Trophoblast cell (in vitro differentiated cells and primary cell): ENCODE results near the gene BAIAP2.

ENCODE experiments used
- DNase-seq, 2 donors: peaks; one replicate each; pipeline ENCODE4 v3.0.0-alpha.2; 2016
- H2AFZ ChIP-seq: 2 replicates; pipeline ENCODE4 v1.6.1; 2013; ENCODE audit warnings: low read length, moderate library complexity, mild to moderate bottlenecking; ENCODE audit not compliant: insufficient read depth, poor library complexity
- H2AK5ac ChIP-seq: 2 replicates; pipeline ENCODE4 v1.6.1; 2013; ENCODE audit warnings: mild to moderate bottlenecking, low read length
- H2BK120ac ChIP-seq: 2 replicates; pipeline ENCODE4 v1.6.1; 2013; ENCODE audit warnings: low read length, mild to moderate bottlenecking, moderate library complexity; ENCODE audit not compliant: insufficient read depth, poor library complexity
- H2BK12ac ChIP-seq: 2 replicates; pipeline ENCODE4 v1.6.1; 2013; ENCODE audit warnings: mild to moderate bottlenecking, low read length, moderate library complexity
- H2BK5ac ChIP-seq: 2 replicates; pipeline ENCODE4 v1.6.1; 2013; ENCODE audit warnings: low read length, low read depth, moderate library complexity, mild to moderate bottlenecking; ENCODE audit not compliant: poor library complexity
- H3K14ac ChIP-seq: 2 replicates; pipeline ENCODE4 v1.6.1; 2013; ENCODE audit warnings: mild to moderate bottlenecking, low read length
- H3K18ac ChIP-seq: 2 replicates; pipeline ENCODE4 v1.6.1; 2013; ENCODE audit warnings: mild to moderate bottlenecking, low read length
- H3K23ac ChIP-seq: 2 replicates; pipeline ENCODE4 v1.6.1; 2013; ENCODE audit warnings: low read length
- H3K27ac ChIP-seq: 2 replicates; pipeline ENCODE4 v1.5.1; 2013; ENCODE audit warnings: low read depth, mild to moderate bottlenecking, inconsistent platforms, low read length, moderate library complexity
- H3K27me3 ChIP-seq: 2 replicates; pipeline ENCODE4 v1.6.1; 2013; ENCODE audit warnings: inconsistent platforms, mild to moderate bottlenecking, low read length, moderate library complexity; ENCODE audit not compliant: insufficient read depth
- H3K36me3 ChIP-seq, 2 experiments: 1 replicate in 1 of 2; 2 replicates in 1 of 2; pipeline ENCODE4 v1.6.1; 2013; ENCODE audit warnings: low read length in 2 of 2, mild to moderate bottlenecking in 2 of 2, moderate library complexity in 1 of 2; ENCODE audit not compliant: insufficient read depth in 2 of 2, control insufficient read depth in 1 of 2
- H3K4ac ChIP-seq: 2 replicates; pipeline ENCODE4 v1.6.1; 2013; ENCODE audit warnings: low read depth, mild to moderate bottlenecking, low read length, moderate library complexity
- H3K4me1 ChIP-seq, 2 experiments: 1 replicate in 1 of 2; 2 replicates in 1 of 2; pipeline ENCODE4 v1.6.1; 2013; ENCODE audit warnings: low read length in 2 of 2, mild to moderate bottlenecking in 2 of 2, moderate library complexity in 1 of 2; ENCODE audit not compliant: insufficient read depth in 2 of 2, control insufficient read depth in 1 of 2
- H3K4me2 ChIP-seq: 2 replicates; pipeline ENCODE4 v1.6.1; 2013; ENCODE audit warnings: inconsistent platforms, mild to moderate bottlenecking, low read length, moderate library complexity
- H3K4me3 ChIP-seq: 2 replicates; pipeline ENCODE4 v1.5.1; 2013; ENCODE audit warnings: mild to moderate bottlenecking, low read depth, low read length, inconsistent platforms
- H3K79me1 ChIP-seq: one replicate; pipeline ENCODE4 v1.6.1; 2013; ENCODE audit warnings: low read length
- H3K79me2 ChIP-seq: 2 replicates; pipeline ENCODE4 v1.6.1; 2013; ENCODE audit warnings: low read length, mild to moderate bottlenecking; ENCODE audit not compliant: control insufficient read depth, insufficient read depth, poor library complexity
- H3K9ac ChIP-seq: 2 replicates; pipeline ENCODE4 v1.6.1; 2013; ENCODE audit warnings: mild to moderate bottlenecking, low read length
- H3K9me3 ChIP-seq: 2 replicates; pipeline ENCODE4 v1.6.1; 2013; ENCODE audit warnings: low read depth, mild to moderate bottlenecking, control low read depth, inconsistent platforms, low read length; ENCODE audit not compliant: insufficient read depth
- H4K12ac ChIP-seq: 2 replicates; pipeline ENCODE4 v1.6.1; 2013; ENCODE audit warnings: low read depth, mild to moderate bottlenecking, low read length, moderate library complexity
- H4K8ac ChIP-seq: 2 replicates; pipeline ENCODE4 v1.6.1; 2013; ENCODE audit warnings: low read depth, mild to moderate bottlenecking, low read length, moderate library complexity
- H4K91ac ChIP-seq: one replicate; pipeline ENCODE4 v1.6.1; 2013; ENCODE audit warnings: low read depth, mild to moderate bottlenecking, low read length, moderate library complexity
- WGBS: extraction: QIAGEN DNeasy Blood & Tissue Kit; methylation state at CpG from one replicate; pipeline ENCODE4 v1.1.7; 2013; ENCODE audit warnings: missing lambda C conversion rate; ENCODE audit not compliant: insufficient read length, insufficient coverage; ENCODE audit errors: extremely low coverage; 5-methylcytosine and 5-hydroxymethylcytosine counted together

Gene BAIAP2

DNA sequence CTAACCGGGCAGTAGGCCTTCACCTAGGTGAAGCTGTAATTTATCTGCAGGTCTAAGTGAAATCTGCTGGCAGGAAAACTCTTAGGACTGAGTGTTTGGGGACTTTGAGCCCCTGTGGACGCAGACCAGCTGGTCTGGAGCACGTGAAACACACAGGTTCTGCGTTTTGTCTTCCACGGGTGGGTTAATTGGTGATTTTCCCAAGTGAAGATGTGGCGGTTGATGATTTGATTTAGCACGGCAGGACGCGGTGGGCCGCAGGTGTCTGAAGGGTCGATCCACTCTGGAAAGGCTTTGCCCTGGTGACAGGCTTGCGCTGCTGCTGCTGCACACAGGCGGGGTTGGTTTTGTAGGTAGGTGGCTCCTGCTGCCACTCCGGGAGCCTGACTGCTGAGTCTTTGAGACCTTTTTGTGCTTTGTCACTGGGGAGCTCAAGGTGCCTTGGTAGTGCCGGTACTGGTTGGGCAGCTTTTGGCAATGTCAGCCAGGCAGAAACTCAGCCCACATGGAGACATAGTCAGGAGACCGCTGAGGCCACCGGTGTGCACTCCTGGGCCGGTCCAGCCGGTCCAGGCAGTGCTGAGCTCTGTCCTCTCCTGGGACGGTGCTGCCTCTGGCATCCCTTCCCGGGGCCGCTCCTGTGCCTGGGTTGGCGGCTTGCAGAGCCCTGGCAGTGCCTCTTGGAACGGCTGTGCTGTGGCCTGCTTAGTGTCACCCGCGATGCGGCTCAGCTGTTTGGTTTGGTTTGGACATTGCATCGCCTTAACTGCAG lies 2.3 kb downstream of the BAIAP2 start:
- Histone ChIP-seq H3K4me3 (peak overlapping the region; percentile 34), H3K36me3 (peaks cover 8% of the 10 kb centered on the region in 2 experiments), H3K79me1 (peaks cover 33% of the 10 kb centered on the region), H3K14ac (peak overlapping the region; percentile 71), H3K23ac (no peak overlapping the region), H3K4me2 (peak overlapping the region; percentile 79), H3K4ac (peak overlapping the region; percentile 50), H3K18ac (peak overlapping the region; percentile 51), H3K4me1 (peaks cover 55 to 57% of the 10 kb centered on the region in 2 experiments), H2BK12ac (peak overlapping the region; percentile 82), H3K9me3 (peaks cover 4% of the 10 kb centered on the region), H3K9ac (no peak overlapping the region), H3K79me2 (peaks cover 32% of the 10 kb centered on the region), H4K8ac (peak overlapping the region; percentile 33), H3K27me3 (no peaks in the 10 kb centered on the region), H3K27ac (peak overlapping the region; percentile 77), H2BK120ac (peak overlapping the region; percentile 59), H2AK5ac (no peak overlapping the region), H2AFZ (peak overlapping the region; percentile 11), H4K12ac (peak overlapping the region; percentile 23), H2BK5ac (peak overlapping the region; percentile 88), H4K91ac (peak overlapping the region; percentile 78)
- WGBS: no CpG with 5 or more reads among the region's 28 CpGs
- DNase-seq: peak; percentile 97

DNA sequence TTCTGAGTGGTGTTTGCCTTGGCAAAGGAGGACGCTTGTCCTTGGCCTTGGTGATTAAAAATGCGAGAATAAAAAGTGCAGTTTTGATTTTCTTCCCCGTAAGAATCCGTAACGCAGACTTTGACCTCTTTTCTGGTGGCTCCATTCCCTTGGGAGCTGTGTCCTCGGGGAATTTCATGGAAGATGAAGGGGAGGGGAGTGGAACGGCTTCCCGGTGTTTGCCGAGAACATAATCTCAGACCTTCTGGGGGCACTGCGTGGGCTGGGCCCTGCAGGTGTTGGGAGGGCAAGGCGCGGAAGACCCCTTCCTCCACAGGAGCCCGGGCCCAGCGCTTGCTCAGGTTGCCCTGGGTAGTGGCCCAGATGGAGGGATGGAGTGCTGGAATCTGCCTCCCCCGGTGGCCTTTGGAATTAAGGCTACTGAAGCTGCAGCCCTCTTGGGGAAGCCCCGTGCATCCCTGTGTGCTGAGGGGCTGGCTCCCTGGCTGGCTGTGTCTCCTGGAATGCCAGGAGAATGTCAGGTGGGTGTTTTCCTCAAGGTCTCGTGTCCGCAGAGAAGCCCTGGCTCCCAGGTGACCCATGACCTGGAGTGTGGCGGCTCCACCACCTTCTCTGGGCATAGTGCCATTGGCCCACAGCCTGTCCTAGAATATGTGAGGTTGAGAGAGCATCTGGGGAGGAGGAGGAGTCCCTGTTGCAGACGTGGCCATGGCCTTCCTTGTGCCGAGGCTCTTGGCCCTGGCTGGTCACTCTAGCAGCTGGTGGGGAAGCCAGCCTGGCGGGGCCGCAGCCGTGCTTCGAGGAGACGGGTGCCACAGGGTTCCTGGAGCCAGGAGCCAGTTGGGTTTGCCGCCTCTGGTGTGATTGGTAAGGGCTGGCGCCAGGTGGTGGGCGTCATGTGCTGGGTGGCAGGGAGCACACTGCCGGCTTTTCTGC lies 3.1 kb downstream of the BAIAP2 start:
- H2BK12ac ChIP-seq: peak overlapping the region; percentile 58
- H2BK5ac ChIP-seq: peak overlapping the region; percentile 4
- peak overlapping the region; percentile 54 for H4K91ac ChIP-seq
- peak in 1 of 2 donors; percentile 39 for DNase-seq
- WGBS: no CpG with 5 or more reads among the region's 30 CpGs
- no peak overlapping the region for H4K8ac ChIP-seq
- peaks cover 35% of the 10 kb centered on the region for H3K79me2 ChIP-seq
- no peak overlapping the region for H4K12ac ChIP-seq
- H3K14ac ChIP-seq: peak overlapping the region; percentile 8
- no peak overlapping the region for H3K9ac ChIP-seq
- H3K27ac ChIP-seq: peak overlapping the region; percentile 43
- H3K79me1 ChIP-seq: peaks cover 33% of the 10 kb centered on the region
- peaks cover 59 to 60% of the 10 kb centered on the region in 2 experiments for H3K4me1 ChIP-seq
- peaks cover 3 to 8% of the 10 kb centered on the region in 2 experiments for H3K36me3 ChIP-seq
- H2AK5ac ChIP-seq: no peak overlapping the region
- H3K18ac ChIP-seq: peak overlapping the region; percentile 37
- H3K9me3 ChIP-seq: peaks cover 4% of the 10 kb centered on the region
- H3K4ac ChIP-seq: peak overlapping the region; percentile 41
- H3K4me3 ChIP-seq: no peak overlapping the region
- no peak overlapping the region for H3K23ac ChIP-seq
- no peaks in the 10 kb centered on the region for H3K27me3 ChIP-seq
- no peak overlapping the region for H2BK120ac ChIP-seq
- no peak overlapping the region for H2AFZ ChIP-seq
- peak overlapping the region; percentile 46 for H3K4me2 ChIP-seq

DNA sequence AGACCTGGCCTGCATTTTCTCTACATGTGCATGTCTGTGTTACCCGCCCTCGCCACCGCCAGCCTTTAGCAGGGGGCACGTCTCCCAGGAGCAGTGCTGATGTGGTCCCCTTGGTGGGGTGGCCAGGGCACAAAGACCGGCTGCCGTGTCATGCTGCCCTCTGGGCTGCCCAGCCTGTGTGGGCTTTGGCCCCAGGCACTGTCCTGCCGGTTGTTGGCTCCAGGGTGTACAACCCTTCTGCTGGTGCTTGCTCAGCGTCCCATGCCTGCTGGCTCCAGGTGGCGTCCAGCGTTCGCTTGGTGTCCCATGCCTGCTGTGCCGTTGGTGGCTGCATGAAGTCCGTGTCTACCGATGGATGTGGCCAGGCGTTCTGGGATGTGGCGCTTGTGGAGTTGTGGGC lies 4.1 kb downstream of the BAIAP2 start:
- H2AK5ac ChIP-seq: peak overlapping the region; percentile 1
- no peak overlapping the region for H3K27ac ChIP-seq
- H3K4me3 ChIP-seq: no peak overlapping the region
- H3K18ac ChIP-seq: peak overlapping the region; percentile 4
- peaks cover 38% of the 10 kb centered on the region for H3K79me1 ChIP-seq
- H2BK120ac ChIP-seq: no peak overlapping the region
- no peaks in the 10 kb centered on the region for H3K27me3 ChIP-seq
- peaks cover 3 to 8% of the 10 kb centered on the region in 2 experiments for H3K36me3 ChIP-seq
- H4K12ac ChIP-seq: no peak overlapping the region
- WGBS: no CpG with 5 or more reads among the region's 16 CpGs
- no peak overlapping the region for H2BK5ac ChIP-seq
- DNase-seq: peak; percentile 89 to 92
- no peak overlapping the region for H4K91ac ChIP-seq
- peaks cover 4% of the 10 kb centered on the region for H3K9me3 ChIP-seq
- H3K23ac ChIP-seq: no peak overlapping the region
- H2BK12ac ChIP-seq: no peak overlapping the region
- no peak overlapping the region for H3K4me2 ChIP-seq
- H3K14ac ChIP-seq: peak overlapping the region; percentile 4
- no peak overlapping the region for H3K9ac ChIP-seq
- peaks cover 39% of the 10 kb centered on the region for H3K79me2 ChIP-seq
- no peak overlapping the region for H2AFZ ChIP-seq
- no peak overlapping the region for H4K8ac ChIP-seq
- peak overlapping the region; percentile 41 for H3K4ac ChIP-seq
- H3K4me1 ChIP-seq: peaks cover 63 to 65% of the 10 kb centered on the region in 2 experiments
